Embryonic facial prominence (tissue), 1 donor: Measurements from ENCODE around the gene JARID2.

Experiments
- DNase-seq: peaks from one replicate; pipeline ENCODE4 v3.0.0-alpha.2; 2016; ENCODE audit errors: extremely low spot score

Gene JARID2

GRCh38 chr6:15439410-15440025, 193.6 kb downstream of the JARID2 start:
- DNase-seq: no peak

GRCh38 chr6:15440040-15440439, 194.2 kb downstream of the JARID2 start:
- no peak for DNase-seq

- peak; percentile 59 for DNase-seq
These were observed 195.5 kb downstream of the JARID2 start for GRCh38 chr6:15441215-15441868.

- DNase-seq: no peak
These were observed 196.1 kb downstream of the JARID2 start for GRCh38 chr6:15441981-15442380.

- DNase-seq: no peak
These were observed 196.6 kb downstream of the JARID2 start for GRCh38 chr6:15442467-15442866.

GRCh38 chr6:15443119-15443830, 197.4 kb downstream of the JARID2 start:
- no peak for DNase-seq

- no peak for DNase-seq
These were observed 198.3 kb downstream of the JARID2 start for GRCh38 chr6:15444081-15444731.

GRCh38 chr6:15444881-15445280, 199.0 kb downstream of the JARID2 start:
- DNase-seq: no peak

- no peak for DNase-seq
These were observed 201.8 kb downstream of the JARID2 start for GRCh38 chr6:15447546-15448267.

- no peak for DNase-seq
These were observed 203.1 kb downstream of the JARID2 start for GRCh38 chr6:15449011-15449410.

- DNase-seq: no peak
These were observed 205.9 kb downstream of the JARID2 start for GRCh38 chr6:15451738-15452137.

- no peak for DNase-seq
These were observed 206.5 kb downstream of the JARID2 start for GRCh38 chr6:15452182-15452941.

- DNase-seq: no peak
These were observed 207.3 kb downstream of the JARID2 start for GRCh38 chr6:15453186-15453585.

GRCh38 chr6:15453622-15454021, 207.8 kb downstream of the JARID2 start:
- DNase-seq: no peak

- DNase-seq: no peak
These were observed 210.6 kb downstream of the JARID2 start for GRCh38 chr6:15456422-15456821.

- DNase-seq: no peak
These were observed 211.3 kb downstream of the JARID2 start for GRCh38 chr6:15457121-15457650.

- no peak for DNase-seq
These were observed 212.2 kb downstream of the JARID2 start for GRCh38 chr6:15458021-15458459.

GRCh38 chr6:15460110-15460727, 214.3 kb downstream of the JARID2 start:
- DNase-seq: no peak

GRCh38 chr6:15461127-15461944, 215.5 kb downstream of the JARID2 start:
- DNase-seq: no peak
